ENCODE data around the gene RNU1-4. TPM values are rescaled to one million over a fixed set of nuclear protein-coding genes. Genes with fewer than 3 reads are reported as not detected.

RNU1-4 gene
- not detected in 2 replicates for polyA plus RNA-seq

DNA sequence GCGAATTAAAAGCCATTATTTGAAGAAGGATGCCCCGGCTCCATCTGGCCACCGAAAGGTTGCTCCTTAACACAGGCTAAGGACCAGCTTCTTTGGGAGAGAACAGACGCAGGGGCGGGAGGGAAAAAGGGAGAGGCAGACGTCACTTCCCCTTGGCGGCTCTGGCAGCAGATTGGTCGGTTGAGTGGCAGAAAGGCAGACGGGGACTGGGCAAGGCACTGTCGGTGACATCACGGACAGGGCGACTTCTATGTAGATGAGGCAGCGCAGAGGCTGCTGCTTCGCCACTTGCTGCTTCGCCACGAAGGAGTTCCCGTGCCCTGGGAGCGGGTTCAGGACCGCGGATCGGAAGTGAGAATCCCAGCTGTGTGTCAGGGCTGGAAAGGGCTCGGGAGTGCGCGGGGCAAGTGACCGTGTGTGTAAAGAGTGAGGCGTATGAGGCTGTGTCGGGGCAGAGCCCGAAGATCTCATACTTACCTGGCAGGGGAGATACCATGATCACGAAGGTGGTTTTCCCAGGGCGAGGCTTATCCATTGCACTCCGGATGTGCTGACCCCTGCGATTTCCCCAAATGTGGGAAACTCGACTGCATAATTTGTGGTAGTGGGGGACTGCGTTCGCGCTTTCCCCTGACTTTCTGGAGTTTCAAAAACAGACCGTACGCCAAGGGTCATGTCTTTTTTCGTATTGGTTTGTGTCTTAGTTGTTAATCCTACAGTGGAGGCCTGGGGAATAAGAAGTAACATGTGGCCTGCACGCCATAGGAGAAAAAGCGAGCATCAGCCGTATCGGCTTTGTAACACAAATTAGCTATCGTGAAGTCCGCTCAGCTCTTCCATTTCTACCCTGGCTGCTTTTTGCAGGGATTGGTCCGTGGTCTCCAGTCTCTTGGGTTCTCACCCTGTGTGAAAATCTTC lies at the start of gene RNU1-4:
Gene RNU1-4, plus strand, starts transcription at position 470 of the 918 bp plus-strand sequence.

Other genes with a start within 250 kb of the RNU1-4 start
- not detected in 2 replicates for gene RNU1-1, start 226.2 kb upstream of the RNU1-4 start, polyA plus RNA-seq
- gene NBPF1, start 127.0 kb upstream of the RNU1-4 start, polyA plus RNA-seq, result 2.8 and 4.8 TPM in 2 replicates
- gene RNU1-3, start 73.6 kb upstream of the RNU1-4 start, polyA plus RNA-seq, result not detected in 2 replicates
- not detected in 2 replicates for gene RNU1-2, start 155.5 kb downstream of the RNU1-4 start, polyA plus RNA-seq
- 0.08 TPM in 1 of 2 replicates, not detected in the other for gene CROCC, start 181.4 kb downstream of the RNU1-4 start, polyA plus RNA-seq
- gene MFAP2, start 240.1 kb downstream of the RNU1-4 start, polyA plus RNA-seq, result not detected in 2 replicates

Measured in Purkinje cell (primary cell).